HL-60 (cell line): ENCODE measurements around the gene SLC17A1.

ENCODE experiments used
- CTCF ChIP-seq: IDR thresholded peaks from one replicate; pipeline ENCODE4 v1.5.1; 2011; ENCODE audit warnings: low read length, control low read depth, inconsistent platforms; ENCODE audit not compliant: insufficient read depth
- POLR2AphosphoS5 ChIP-seq: IDR thresholded peaks from 2 replicates; pipeline ENCODE4 v1.6.1; 2012; ENCODE audit warnings: low read depth

GRCh38 chr6:25755483-25755882, 76.4 kb downstream of the SLC17A1 start:
- no peak for TF ChIP-seq POLR2AphosphoS5
- no peak for TF ChIP-seq CTCF
